ENCODE measurements around the gene SPTBN5.

Gene SPTBN5

GRCh38 chr15:41828807-41829141, 65.1 kb downstream of the SPTBN5 start:
- H3K27ac ChIP-seq (ENCODE audit: low read depth in 2 of 2, low read length in 2 of 2): no peak overlapping the region
- H3K9me3 ChIP-seq (ENCODE audit: control insufficient read depth in 2 of 2, low read length in 2 of 2): no peaks in the 10 kb centered on the region
- peaks cover 0 to 14% of the 10 kb centered on the region in 2 donors for H3K36me3 ChIP-seq (ENCODE audit: control insufficient read depth in 2 of 2, insufficient read depth in 2 of 2, low read length in 2 of 2)
- H3K27me3 ChIP-seq (ENCODE audit: control insufficient read depth in 2 of 2, insufficient read depth in 2 of 2, low read length in 2 of 2): no peaks in the 10 kb centered on the region
- H3K4me3 ChIP-seq (ENCODE audit: low read length in 2 of 2): peak overlapping the region; percentile 82 to 93
- H3K4me1 ChIP-seq (ENCODE audit: control insufficient read depth in 2 of 2, insufficient read depth in 2 of 2, low read length in 2 of 2): peaks cover 5 to 14% of the 10 kb centered on the region in 2 donors
- H3K9ac ChIP-seq (ENCODE audit: low read depth in 1 of 2, low read length in 2 of 2): peak overlapping the region; percentile 79 to 90

GRCh38 chr15:41827880-41828806, 65.7 kb downstream of the SPTBN5 start, which contains the start of gene JMJD7:
Gene JMJD7, plus strand, starts transcription at chr15:41828092. Its CDS starts 33 bp downstream, at chr15:41828125.
- Histone ChIP-seq H3K36me3 (ENCODE audit: control insufficient read depth in 2 of 2, insufficient read depth in 2 of 2, low read length in 2 of 2) (peaks cover 0 to 19% of the 10 kb centered on the region in 2 donors), H3K4me1 (ENCODE audit: control insufficient read depth in 2 of 2, insufficient read depth in 2 of 2, low read length in 2 of 2) (peaks cover 5 to 14% of the 10 kb centered on the region in 2 donors), H3K9me3 (ENCODE audit: control insufficient read depth in 2 of 2, low read length in 2 of 2) (no peaks in the 10 kb centered on the region), H3K9ac (ENCODE audit: low read depth in 1 of 2, low read length in 2 of 2) (peak within 1 kb of the TSS; percentile 79 to 90), H3K27ac (ENCODE audit: low read depth in 2 of 2, low read length in 2 of 2) (peak within 1 kb of the TSS; percentile 18 to 73), H3K27me3 (ENCODE audit: control insufficient read depth in 2 of 2, insufficient read depth in 2 of 2, low read length in 2 of 2) (no peaks in the 10 kb centered on the region), H3K4me3 (ENCODE audit: low read length in 2 of 2) (peak within 1 kb of the TSS; percentile 82 to 93)

GRCh38 chr15:41827290-41827879, 66.5 kb downstream of the SPTBN5 start:
- Histone ChIP-seq H3K36me3 (ENCODE audit: control insufficient read depth in 2 of 2, insufficient read depth in 2 of 2, low read length in 2 of 2) (peaks cover 0 to 17% of the 10 kb centered on the region in 2 donors), H3K9me3 (ENCODE audit: control insufficient read depth in 2 of 2, low read length in 2 of 2) (no peaks in the 10 kb centered on the region), H3K27me3 (ENCODE audit: control insufficient read depth in 2 of 2, insufficient read depth in 2 of 2, low read length in 2 of 2) (no peaks in the 10 kb centered on the region), H3K4me1 (ENCODE audit: control insufficient read depth in 2 of 2, insufficient read depth in 2 of 2, low read length in 2 of 2) (peaks cover 5 to 10% of the 10 kb centered on the region in 2 donors), H3K27ac (ENCODE audit: low read depth in 2 of 2, low read length in 2 of 2) (no peak overlapping the region), H3K4me3 (ENCODE audit: low read length in 2 of 2) (peak overlapping the region; percentile 60 to 69), H3K9ac (ENCODE audit: low read depth in 1 of 2, low read length in 2 of 2) (peak overlapping the region; percentile 41 to 53)

GRCh38 chr15:41825572-41826535, 68.0 kb downstream of the SPTBN5 start:
- Histone ChIP-seq H3K4me1 (ENCODE audit: control insufficient read depth in 2 of 2, insufficient read depth in 2 of 2, low read length in 2 of 2) (peaks cover 5 to 11% of the 10 kb centered on the region in 2 donors), H3K9ac (ENCODE audit: low read depth in 1 of 2, low read length in 2 of 2) (no peak overlapping the region), H3K27ac (ENCODE audit: low read depth in 2 of 2, low read length in 2 of 2) (no peak overlapping the region), H3K9me3 (ENCODE audit: control insufficient read depth in 2 of 2, low read length in 2 of 2) (no peaks in the 10 kb centered on the region), H3K27me3 (ENCODE audit: control insufficient read depth in 2 of 2, insufficient read depth in 2 of 2, low read length in 2 of 2) (no peaks in the 10 kb centered on the region), H3K36me3 (ENCODE audit: control insufficient read depth in 2 of 2, insufficient read depth in 2 of 2, low read length in 2 of 2) (peaks cover 2 to 17% of the 10 kb centered on the region in 2 donors), H3K4me3 (ENCODE audit: low read length in 2 of 2) (no peak overlapping the region)

GRCh38 chr15:41825145-41825544, 68.7 kb downstream of the SPTBN5 start:
- H3K27ac ChIP-seq (ENCODE audit: low read depth in 2 of 2, low read length in 2 of 2): no peak overlapping the region
- no peaks in the 10 kb centered on the region for H3K27me3 ChIP-seq (ENCODE audit: control insufficient read depth in 2 of 2, insufficient read depth in 2 of 2, low read length in 2 of 2)
- no peak overlapping the region for H3K4me3 ChIP-seq (ENCODE audit: low read length in 2 of 2)
- no peaks in the 10 kb centered on the region for H3K9me3 ChIP-seq (ENCODE audit: control insufficient read depth in 2 of 2, low read length in 2 of 2)
- H3K36me3 ChIP-seq (ENCODE audit: control insufficient read depth in 2 of 2, insufficient read depth in 2 of 2, low read length in 2 of 2): peaks cover 5 to 17% of the 10 kb centered on the region in 2 donors
- H3K9ac ChIP-seq (ENCODE audit: low read depth in 1 of 2, low read length in 2 of 2): no peak overlapping the region
- peaks cover 5 to 12% of the 10 kb centered on the region in 2 donors for H3K4me1 ChIP-seq (ENCODE audit: control insufficient read depth in 2 of 2, insufficient read depth in 2 of 2, low read length in 2 of 2)

- H3K27ac ChIP-seq (ENCODE audit: low read depth in 2 of 2, low read length in 2 of 2): no peak overlapping the region
- peaks cover 5 to 17% of the 10 kb centered on the region in 2 donors for H3K36me3 ChIP-seq (ENCODE audit: control insufficient read depth in 2 of 2, insufficient read depth in 2 of 2, low read length in 2 of 2)
- no peak overlapping the region for H3K9ac ChIP-seq (ENCODE audit: low read depth in 1 of 2, low read length in 2 of 2)
- no peak overlapping the region for H3K4me3 ChIP-seq (ENCODE audit: low read length in 2 of 2)
- H3K27me3 ChIP-seq (ENCODE audit: control insufficient read depth in 2 of 2, insufficient read depth in 2 of 2, low read length in 2 of 2): no peaks in the 10 kb centered on the region
- no peaks in the 10 kb centered on the region for H3K9me3 ChIP-seq (ENCODE audit: control insufficient read depth in 2 of 2, low read length in 2 of 2)
- peaks cover 5 to 12% of the 10 kb centered on the region in 2 donors for H3K4me1 ChIP-seq (ENCODE audit: control insufficient read depth in 2 of 2, insufficient read depth in 2 of 2, low read length in 2 of 2)
Measured at GRCh38 chr15:41824062-41824745, 69.6 kb downstream of the SPTBN5 start.

GRCh38 chr15:41823502-41823901, 70.4 kb downstream of the SPTBN5 start:
- Histone ChIP-seq H3K4me3 (ENCODE audit: low read length in 2 of 2) (no peak overlapping the region), H3K27ac (ENCODE audit: low read depth in 2 of 2, low read length in 2 of 2) (no peak overlapping the region), H3K27me3 (ENCODE audit: control insufficient read depth in 2 of 2, insufficient read depth in 2 of 2, low read length in 2 of 2) (no peaks in the 10 kb centered on the region), H3K4me1 (ENCODE audit: control insufficient read depth in 2 of 2, insufficient read depth in 2 of 2, low read length in 2 of 2) (peaks cover 5% of the 10 kb centered on the region in 2 donors), H3K9ac (ENCODE audit: low read depth in 1 of 2, low read length in 2 of 2) (no peak overlapping the region), H3K9me3 (ENCODE audit: control insufficient read depth in 2 of 2, low read length in 2 of 2) (no peaks in the 10 kb centered on the region), H3K36me3 (ENCODE audit: control insufficient read depth in 2 of 2, insufficient read depth in 2 of 2, low read length in 2 of 2) (peaks cover 10 to 24% of the 10 kb centered on the region in 2 donors)

- Histone ChIP-seq H3K9ac (ENCODE audit: low read depth in 1 of 2, low read length in 2 of 2) (no peak overlapping the region), H3K9me3 (ENCODE audit: control insufficient read depth in 2 of 2, low read length in 2 of 2) (no peaks in the 10 kb centered on the region), H3K27ac (ENCODE audit: low read depth in 2 of 2, low read length in 2 of 2) (no peak overlapping the region), H3K27me3 (ENCODE audit: control insufficient read depth in 2 of 2, insufficient read depth in 2 of 2, low read length in 2 of 2) (no peaks in the 10 kb centered on the region), H3K36me3 (ENCODE audit: control insufficient read depth in 2 of 2, insufficient read depth in 2 of 2, low read length in 2 of 2) (peaks cover 16 to 29% of the 10 kb centered on the region in 2 donors), H3K4me1 (ENCODE audit: control insufficient read depth in 2 of 2, insufficient read depth in 2 of 2, low read length in 2 of 2) (peaks cover 2 to 5% of the 10 kb centered on the region in 2 donors), H3K4me3 (ENCODE audit: low read length in 2 of 2) (no peak overlapping the region)
Measured at GRCh38 chr15:41822957-41823356, 70.9 kb downstream of the SPTBN5 start.

- H3K27me3 ChIP-seq (ENCODE audit: control insufficient read depth in 2 of 2, insufficient read depth in 2 of 2, low read length in 2 of 2): no peaks in the 10 kb centered on the region
- H3K9me3 ChIP-seq (ENCODE audit: control insufficient read depth in 2 of 2, low read length in 2 of 2): no peaks in the 10 kb centered on the region
- no peak overlapping the region for H3K4me3 ChIP-seq (ENCODE audit: low read length in 2 of 2)
- H3K36me3 ChIP-seq (ENCODE audit: control insufficient read depth in 2 of 2, insufficient read depth in 2 of 2, low read length in 2 of 2): peaks cover 20 to 33% of the 10 kb centered on the region in 2 donors
- no peak overlapping the region for H3K9ac ChIP-seq (ENCODE audit: low read depth in 1 of 2, low read length in 2 of 2)
- no peak overlapping the region for H3K27ac ChIP-seq (ENCODE audit: low read depth in 2 of 2, low read length in 2 of 2)
- peaks cover 2 to 4% of the 10 kb centered on the region in 2 donors for H3K4me1 ChIP-seq (ENCODE audit: control insufficient read depth in 2 of 2, insufficient read depth in 2 of 2, low read length in 2 of 2)
Measured at GRCh38 chr15:41822471-41822870, 71.4 kb downstream of the SPTBN5 start.
